Caco-2 (cell line): Measurements from ENCODE around the gene PBX2. TPM values are rescaled to one million over a fixed set of nuclear protein-coding genes. Genes with fewer than 3 reads are reported as not detected.

Experiments
- Bru-seq: library from RNA; stranded (reverse); fragments of 400-500 nt; gene quantifications from one replicate; lab custom pipeline; 2021; lab: Mats Ljungman, UMichigan
- BruChase-seq, 2 experiments: library from RNA; stranded (reverse); fragments of 400-500 nt; gene quantifications; one replicate each; lab custom pipeline; 2021; lab: Mats Ljungman, UMichigan
- BruUV-seq: library from RNA; stranded (reverse); fragments of 400-500 nt; replicated peaks from 2 replicates; lab custom pipeline; 2021; lab: Mats Ljungman, UMichigan
- CTCF ChIA-PET: fragments of 300-600 bp; sonication (Branson Sonifier 250); formaldehyde crosslinking; loops from one replicate; lab custom pipeline; 2022; ENCODE audit warnings: antibody characterized with exemption; lab: Charles Lee
- POLR2A ChIA-PET: fragments of 300-600 bp; sonication (Branson Sonifier 250); formaldehyde crosslinking; loops from one replicate; lab custom pipeline; 2022; ENCODE audit warnings: antibody characterized with exemption; lab: Charles Lee
- DNase-seq, 2 experiments: peaks; one replicate each; pipeline versions ENCODE4 v3.0.0 to v3.0.0-alpha.2; 2020 to 2022
- H3K27me3 ChIP-seq: replicated peaks from 2 replicates; pipeline ENCODE4 v1.6.0; 2011; ENCODE audit warnings: low read length; ENCODE audit not compliant: control insufficient read depth, insufficient read depth
- H3K36me3 ChIP-seq: 2 replicates; pipeline ENCODE4 v1.5.1; 2011; ENCODE audit warnings: low read length; ENCODE audit not compliant: control insufficient read depth, insufficient read depth
- H3K4me1 ChIP-seq: fragments of 250-450 bp; sonication (Bioruptor Pico); 2 replicates; pipeline ENCODE4 v1.5.1; 2020; ENCODE audit warnings: mild to moderate bottlenecking
- H3K4me3 ChIP-seq: 2 replicates; pipeline ENCODE4 v1.5.1; 2011; ENCODE audit warnings: low read depth, mild to moderate bottlenecking, control low read depth, low read length
- H3K9me3 ChIP-seq: fragments of 250-450 bp; sonication (Bioruptor Pico); 2 replicates; pipeline ENCODE4 v1.5.1; 2020; ENCODE audit warnings: mild to moderate bottlenecking, moderate library complexity
- H3K27ac Mint-ChIP-seq: one replicate; pipeline ENCODE4 v1.8.0; 2022; ENCODE audit warnings: mixed read lengths; ENCODE audit not compliant: unreplicated experiment
- H3K27me3 Mint-ChIP-seq: one replicate; pipeline ENCODE4 v1.8.0; 2022; ENCODE audit warnings: mixed read lengths; ENCODE audit not compliant: insufficient read depth, unreplicated experiment
- H3K36me3 Mint-ChIP-seq: one replicate; pipeline ENCODE4 v1.8.0; 2022; ENCODE audit warnings: mild to moderate bottlenecking, mixed read lengths; ENCODE audit not compliant: insufficient read depth, unreplicated experiment
- H3K4me1 Mint-ChIP-seq: one replicate; pipeline ENCODE4 v1.8.0; 2022; ENCODE audit warnings: low read depth, mixed read lengths; ENCODE audit not compliant: unreplicated experiment
- H3K4me3 Mint-ChIP-seq: one replicate; pipeline ENCODE4 v1.8.0; 2022; ENCODE audit warnings: mild to moderate bottlenecking, moderate library complexity, mixed read lengths; ENCODE audit not compliant: unreplicated experiment
- H3K9me3 Mint-ChIP-seq: one replicate; pipeline ENCODE4 v1.8.0; 2022; ENCODE audit warnings: mixed read lengths; ENCODE audit not compliant: unreplicated experiment
- CTCF ChIP-seq, 2 experiments: fragments of 200-600 bp in 1 of 2; IDR thresholded peaks; 1 replicate in 1 of 2; 2 replicates in 1 of 2; pipeline versions ENCODE4 v1.5.1 to v1.8.0; 2011 to 2022; ENCODE audit warnings: antibody characterized with exemption in 1 of 2, control low read depth in 1 of 2, inconsistent platforms in 1 of 2, low read depth in 1 of 2, low read length in 1 of 2, mild to moderate bottlenecking in 1 of 2, moderate library complexity in 1 of 2; ENCODE audit not compliant: insufficient read depth in 1 of 2, severe bottlenecking in 1 of 2, unreplicated experiment in 1 of 2
- intact Hi-C: fragments of 100-400 bp; cut with micrococcal nuclease; formaldehyde crosslinking; loops from one replicate; pipeline ENCODE4 v1.10.0; 2022; ENCODE audit not compliant: unreplicated experiment
- long read RNA-seq: library from polyadenylated mRNA; stranded (forward); transcript quantifications from one replicate; pipeline ENCODE4 v2.0.0, GENCODE V29; 2022
- total RNA-seq: library from RNA; stranded (reverse); gene quantifications from 2 replicates; pipeline ENCODE4 v1.2.3, GENCODE V29; 2022

Gene PBX2
- 96.3 and 96.5 TPM in 2 replicates for total RNA-seq
- Bru-seq, nascent RNA: percentile 85 among the genes with signal in this experiment
- BruChase-seq, experiment 1, labeled RNA remaining after a 2-hour chase: percentile 94 among the genes with signal in this experiment
- BruChase-seq, experiment 2, labeled RNA remaining after a 6-hour chase: percentile 98 among the genes with signal in this experiment
- long read RNA-seq, transcript PBX2-201 (9 exons, 3,205 nt): major isoform, 6 of 14 reads
- long read RNA-seq, partial matches to known transcripts: 2 of 14 reads
- long read RNA-seq, other reads (novel, unspliced or antisense): 5 of 14 reads

- Histone ChIP-seq H3K9me3 (no peaks in the 10 kb centered on the region), H3K36me3 (peaks cover 2% of the 10 kb centered on the region; the same call in 1 of the 2 replicates), H3K4me3 (peak within 1 kb of the TSS; percentile 62), H3K27me3 (no peaks in the 10 kb centered on the region), H3K4me1 (peaks cover 19% of the 10 kb centered on the region)
- CTCF ChIA-PET: interaction anchor here (0.7 to 1.2 kb wide), 3 partner anchors 13 to 73 kb away, joined by 3 read pairs; no protein-coding TSS in a partner anchor
- Mint-ChIP-seq H3K27ac (peak within 1 kb of the TSS; percentile 90), H3K27me3 (no peaks in the 10 kb centered on the region), H3K4me1 (peaks cover 30% of the 10 kb centered on the region), H3K9me3 (no peaks in the 10 kb centered on the region), H3K36me3 (peaks cover 35% of the 10 kb centered on the region), H3K4me3 (peak within 1 kb of the TSS; percentile 83)
- DNase-seq: peak; percentile 71 to 87
- POLR2A ChIA-PET: interaction anchor here (0.6 to 0.8 kb wide), 3 partner anchors 13 to 782 kb away, joined by 4 to 5 read pairs (median 5); partner anchors contain the start of gene ATF6B
- no peak for TF ChIP-seq CTCF (IDR thresholded peaks at IDR 0.05; ENCODE audit: insufficient read depth in 1 of 2, low read depth in 1 of 2, low read length in 1 of 2, severe bottlenecking in 1 of 2, unreplicated experiment in 1 of 2)
- intact Hi-C loops: loop anchor here (1.0 to 10.0 kb wide), 2 partner anchors 12 to 775 kb away; partner anchors contain the start of genes BRD2 and RNF5
- BruUV-seq: TSS peak; percentile 95
Measured at GRCh38 chr6:32190054-32190851, at the start of gene PBX2. TSS of gene PBX2 (minus strand) at chr6:32190202. CDS start at chr6:32189915, 287 bp downstream.

- H3K36me3 Mint-ChIP-seq: no peaks in the 10 kb centered on the region
- H3K27ac Mint-ChIP-seq: no peak overlapping the region
- peaks cover 7% of the 10 kb centered on the region for H3K4me1 Mint-ChIP-seq
- ChIA-PET POLR2A (no interaction called here), CTCF (no interaction called here)
- TF ChIP-seq CTCF (IDR thresholded peaks at IDR 0.05; ENCODE audit: insufficient read depth in 1 of 2, low read depth in 1 of 2, low read length in 1 of 2, severe bottlenecking in 1 of 2, unreplicated experiment in 1 of 2): no peak
- intact Hi-C loops: no loop called here
- no peaks in the 10 kb centered on the region for H3K27me3 Mint-ChIP-seq
- no peaks in the 10 kb centered on the region for H3K9me3 ChIP-seq
- H3K4me3 Mint-ChIP-seq: no peak overlapping the region
- H3K4me1 ChIP-seq: no peaks in the 10 kb centered on the region
- no peak for DNase-seq
- no peaks in the 10 kb centered on the region for H3K9me3 Mint-ChIP-seq
- BruUV-seq: no TSS peak
- H3K27me3 ChIP-seq: no peaks in the 10 kb centered on the region
- H3K4me3 ChIP-seq: no peak overlapping the region
- H3K36me3 ChIP-seq: no peaks in the 10 kb centered on the region
Measured at GRCh38 chr6:32239462-32239861, 49.5 kb upstream of the PBX2 start.

- peak in 1 of 2 experiments; percentile 32 for DNase-seq
- intact Hi-C loops: no loop called here
- CTCF ChIA-PET: no interaction called here
- no peaks in the 10 kb centered on the region for H3K36me3 ChIP-seq
- TF ChIP-seq CTCF (IDR thresholded peaks at IDR 0.05; ENCODE audit: insufficient read depth in 1 of 2, low read depth in 1 of 2, low read length in 1 of 2, severe bottlenecking in 1 of 2, unreplicated experiment in 1 of 2): peak in 1 of 2 experiments; percentile 19
- POLR2A ChIA-PET: no interaction called here
- Mint-ChIP-seq H3K27me3 (no peaks in the 10 kb centered on the region), H3K36me3 (no peaks in the 10 kb centered on the region), H3K4me3 (no peak overlapping the region), H3K27ac (no peak overlapping the region), H3K9me3 (no peaks in the 10 kb centered on the region), H3K4me1 (peaks cover 7% of the 10 kb centered on the region)
- no peaks in the 10 kb centered on the region for H3K9me3 ChIP-seq
- no peak overlapping the region for H3K4me3 ChIP-seq
- no peaks in the 10 kb centered on the region for H3K27me3 ChIP-seq
- no TSS peak for BruUV-seq
- H3K4me1 ChIP-seq: no peaks in the 10 kb centered on the region
Measured at GRCh38 chr6:32234934-32235333, 44.9 kb upstream of the PBX2 start.
